GM19240 (cell line): ENCODE results near the gene CDC16.
"Not testable (repeated sequence)": the region's sequence is repeated elsewhere in the genome, so short reads cannot be mapped to it uniquely, and the experiment has no call there.

Experiments
- DNase-seq: peaks from one replicate; pipeline ENCODE4 v3.0.0; 2011; ENCODE audit warnings: low spot score; ENCODE audit not compliant: insufficient read length

The CDC16 gene

GRCh38 chr13:114234645-114235421, at the start of gene CDC16:
Gene CDC16, plus strand, starts transcription at chr13:114234897. Its CDS starts 188 bp downstream, at chr13:114235085.
- peak; percentile 94 for DNase-seq

- no peak for DNase-seq
Measured at GRCh38 chr13:114185182-114185971, 49.3 kb upstream of the CDC16 start.

GRCh38 chr13:114194853-114195252, 39.8 kb upstream of the CDC16 start:
- DNase-seq: no peak

GRCh38 chr13:114196629-114197028, 38.1 kb upstream of the CDC16 start:
- no peak for DNase-seq

GRCh38 chr13:114198556-114198955, 36.1 kb upstream of the CDC16 start:
- no peak for DNase-seq

GRCh38 chr13:114199526-114199925, 35.2 kb upstream of the CDC16 start:
- not testable (repeated sequence) for DNase-seq

- no peak for DNase-seq
Measured at GRCh38 chr13:114199954-114200353, 34.7 kb upstream of the CDC16 start.

- DNase-seq: no peak
Measured at GRCh38 chr13:114200399-114200911, 34.2 kb upstream of the CDC16 start.

- DNase-seq: no peak
Measured at GRCh38 chr13:114202581-114202980, 32.1 kb upstream of the CDC16 start.

GRCh38 chr13:114203536-114203935, 31.2 kb upstream of the CDC16 start:
- no peak for DNase-seq

GRCh38 chr13:114204894-114205293, 29.8 kb upstream of the CDC16 start:
- DNase-seq: no peak

GRCh38 chr13:114208134-114208533, 26.6 kb upstream of the CDC16 start:
- no peak for DNase-seq

- no peak for DNase-seq
Measured at GRCh38 chr13:114211446-114212157, 23.1 kb upstream of the CDC16 start.

- DNase-seq: no peak
Measured at GRCh38 chr13:114212158-114212495, 22.6 kb upstream of the CDC16 start.

GRCh38 chr13:114213980-114214379, 20.7 kb upstream of the CDC16 start:
- no peak for DNase-seq

- DNase-seq: no peak
Measured at GRCh38 chr13:114219392-114219791, 15.3 kb upstream of the CDC16 start.

- no peak for DNase-seq
Measured at GRCh38 chr13:114222461-114222968, 12.2 kb upstream of the CDC16 start.

- no peak for DNase-seq
Measured at GRCh38 chr13:114224201-114224600, 10.5 kb upstream of the CDC16 start.

- DNase-seq: no peak
Measured at GRCh38 chr13:114225610-114226009, 9.1 kb upstream of the CDC16 start.

- no peak for DNase-seq
Measured at GRCh38 chr13:114226088-114226487, 8.6 kb upstream of the CDC16 start.

GRCh38 chr13:114226699-114227323, 7.9 kb upstream of the CDC16 start:
- DNase-seq: peak; percentile 76
